ENCODE results near the gene ALG9. TPM values are rescaled to one million over a fixed set of nuclear protein-coding genes. Genes with fewer than 3 reads are reported as not detected.
"Not testable (repeated sequence)": the region's sequence is repeated elsewhere in the genome, so short reads cannot be mapped to it uniquely, and the experiment has no call there.

ALG9 gene
- total RNA-seq, 1 donor from 2014 or later, result 15.2 TPM

DNA sequence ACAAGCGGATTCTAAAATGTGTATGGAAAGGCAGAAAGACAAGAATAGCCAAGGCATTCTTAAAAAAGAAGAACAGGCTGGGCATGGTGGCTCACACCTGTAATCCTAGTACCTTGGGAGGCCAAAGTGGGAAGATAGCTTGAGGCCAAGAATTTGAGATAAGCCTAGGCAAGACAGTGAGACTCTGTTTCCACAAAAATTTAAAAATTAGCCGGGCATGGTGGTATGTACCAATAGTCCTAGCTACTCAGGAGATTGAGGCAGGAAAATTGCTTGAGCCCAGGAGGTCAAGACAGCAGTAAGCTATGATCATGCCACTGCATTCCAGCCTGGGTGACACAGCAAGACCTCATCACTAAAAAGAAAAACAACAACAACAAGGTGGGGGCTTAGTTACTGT, 59.2 kb downstream of the ALG9 start:
- ATAC-seq, result no peak
- intact Hi-C loops (cut with micrococcal nuclease), result no loop called here
- no peak for DNase-seq

DNA sequence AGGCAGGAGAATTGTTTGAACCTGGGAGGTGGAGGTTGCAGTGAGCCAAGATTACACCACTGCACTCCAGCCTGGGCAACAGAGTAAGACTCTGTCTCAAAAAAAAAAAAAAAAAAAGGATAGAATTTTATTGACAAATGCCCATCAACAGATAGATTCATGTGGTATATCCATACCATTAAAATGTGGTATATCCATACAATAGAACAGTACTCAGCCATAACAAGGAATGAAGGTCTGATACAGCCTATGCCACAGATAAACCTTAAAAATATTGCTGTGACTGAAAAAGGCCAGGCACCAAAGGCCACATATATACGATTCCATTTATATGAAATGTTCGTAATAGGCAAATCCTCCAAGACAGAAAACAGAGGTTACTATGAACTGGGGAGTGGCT, 59.9 kb downstream of the ALG9 start:
- intact Hi-C loops (cut with micrococcal nuclease), result no loop called here
- ATAC-seq (no peak), DNase-seq (no peak)

DNA sequence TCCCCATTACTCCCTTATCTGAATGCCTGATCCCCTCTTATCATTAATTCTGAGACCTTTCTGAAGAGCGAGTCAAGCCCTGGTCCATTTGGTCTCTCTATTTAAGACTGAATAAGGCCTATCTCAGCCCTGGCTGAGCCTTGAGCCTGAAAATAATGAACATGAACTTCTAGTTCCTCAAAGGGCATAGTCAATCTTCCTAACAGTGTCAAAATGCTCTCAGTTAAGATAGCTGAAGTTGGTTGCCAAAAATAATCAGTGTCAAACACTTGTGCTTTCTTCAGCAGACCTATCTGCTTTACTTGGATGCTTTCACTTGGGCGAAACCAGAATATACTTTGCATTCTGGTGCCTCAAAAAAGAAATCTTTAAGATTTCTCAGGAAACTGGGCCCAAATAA, 62.5 kb downstream of the ALG9 start:
- DNase-seq, result no peak
- intact Hi-C loops (cut with micrococcal nuclease), result no loop called here
- ATAC-seq, result peak; percentile 84

DNA sequence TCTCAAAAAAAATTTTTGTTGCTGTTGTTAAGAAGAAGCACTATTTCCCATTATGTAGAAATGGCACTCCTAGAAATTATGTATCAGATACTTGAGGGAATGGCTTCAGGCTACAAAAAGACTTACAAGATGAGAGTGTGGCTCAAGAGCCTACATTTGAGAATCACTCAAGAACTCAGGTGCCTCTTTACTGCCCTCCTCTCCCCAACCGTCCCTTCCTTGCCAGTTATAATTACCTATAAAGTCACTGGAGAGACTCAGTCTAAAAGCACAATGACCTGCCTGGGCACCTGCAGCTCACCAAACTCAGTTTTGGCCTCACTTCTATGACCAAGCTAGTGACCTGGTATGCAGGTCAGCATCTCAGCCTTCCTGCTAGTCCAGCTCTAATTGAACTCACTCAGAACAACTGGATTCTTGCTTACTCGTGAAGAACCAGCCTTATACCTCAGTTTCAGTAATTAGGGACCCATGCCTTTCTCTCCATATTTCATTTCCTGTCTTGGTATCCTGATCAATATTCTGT, 63.3 kb downstream of the ALG9 start:
- ATAC-seq, result no peak
- intact Hi-C loops (cut with micrococcal nuclease), result no loop called here

DNA sequence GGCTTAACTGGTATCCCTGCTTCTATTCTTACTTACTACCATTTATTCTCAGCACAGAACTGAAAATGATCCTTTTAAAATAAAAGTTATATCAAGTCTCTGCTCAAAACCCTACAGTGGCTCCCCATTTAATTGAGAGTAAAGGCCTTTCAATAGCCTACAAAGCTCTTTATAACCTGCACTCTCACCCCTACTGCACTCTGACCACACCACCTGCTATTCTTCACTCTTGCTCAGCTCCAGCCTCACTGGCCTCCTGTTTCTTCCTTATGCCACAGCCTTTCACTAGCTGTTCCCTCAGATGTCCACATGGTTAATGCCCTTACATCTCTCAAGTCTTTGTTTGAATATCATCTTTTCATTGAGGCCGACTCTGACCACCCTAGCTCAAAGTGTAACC, 64.3 kb downstream of the ALG9 start:
- DNase-seq, result no peak
- intact Hi-C loops (cut with micrococcal nuclease), result no loop called here
- ATAC-seq, result no peak

More for the DNA sequence above, 63.3 kb downstream of the ALG9 start:
- DNase-seq, result no peak

DNA sequence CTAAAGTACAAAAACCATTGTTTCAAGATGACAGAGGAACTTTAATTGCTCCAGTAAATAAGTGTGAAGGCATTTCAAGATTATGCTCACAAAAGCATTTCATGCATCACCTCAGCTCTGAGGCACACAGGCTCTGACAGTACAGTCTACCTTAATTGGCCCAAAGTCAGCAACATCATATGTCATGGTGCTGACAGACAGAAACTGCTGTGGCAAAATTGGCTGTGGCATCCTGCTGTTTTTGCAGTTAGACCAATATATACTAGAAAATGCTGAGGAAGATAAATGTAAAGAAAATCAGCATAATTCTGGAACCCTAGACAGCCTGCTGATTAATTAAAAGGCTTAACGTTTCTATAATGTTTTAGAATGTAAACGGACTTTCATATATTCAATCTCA, 70.2 kb downstream of the ALG9 start:
- intact Hi-C loops (cut with micrococcal nuclease), result no loop called here
- ATAC-seq (peak; percentile 70), DNase-seq (no peak)

DNA sequence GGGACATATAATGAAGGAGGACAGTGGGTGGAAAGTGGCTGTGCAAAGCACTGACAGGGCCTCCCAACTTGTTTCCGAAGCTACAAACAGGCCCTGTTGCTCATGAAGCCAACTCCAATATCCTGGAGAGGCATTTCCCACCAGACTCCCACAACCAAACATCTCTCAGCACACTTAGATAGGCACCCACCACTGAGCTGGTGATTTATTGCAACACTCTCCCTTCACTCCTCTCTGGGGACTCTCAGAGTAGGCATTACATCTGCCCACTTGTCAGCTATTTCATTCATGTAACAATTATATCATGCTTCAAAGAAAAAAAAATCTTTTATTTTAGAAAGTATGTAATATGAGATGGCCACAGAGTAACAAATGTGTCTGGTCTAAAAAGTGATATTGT, 73.1 kb downstream of the ALG9 start:
- ATAC-seq (no peak), DNase-seq (no peak)
- intact Hi-C loops (cut with micrococcal nuclease), result no loop called here

DNA sequence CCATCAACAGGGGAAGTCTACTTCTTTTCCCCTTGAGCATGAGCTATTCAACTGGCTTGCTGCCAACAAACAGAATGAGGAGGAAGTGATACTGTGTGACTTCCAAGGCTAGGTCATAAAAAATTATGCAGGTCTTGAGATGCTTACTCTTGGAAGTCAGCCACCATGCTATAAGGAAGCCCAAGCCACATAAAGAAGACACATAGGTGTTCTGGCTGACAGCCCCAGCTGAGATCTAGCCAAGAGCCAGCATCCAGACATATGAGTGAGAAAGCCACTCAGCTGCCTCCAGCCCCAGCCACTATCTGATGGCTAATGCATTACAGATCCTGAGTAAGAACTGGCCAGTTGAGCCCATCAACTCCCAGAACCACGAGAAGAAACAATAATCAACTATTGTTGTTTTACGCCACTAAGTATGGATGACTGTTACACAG, 74.2 kb downstream of the ALG9 start:
- peak; percentile 17 for ATAC-seq
- intact Hi-C loops (cut with micrococcal nuclease), result no loop called here
- DNase-seq, result no peak

DNA sequence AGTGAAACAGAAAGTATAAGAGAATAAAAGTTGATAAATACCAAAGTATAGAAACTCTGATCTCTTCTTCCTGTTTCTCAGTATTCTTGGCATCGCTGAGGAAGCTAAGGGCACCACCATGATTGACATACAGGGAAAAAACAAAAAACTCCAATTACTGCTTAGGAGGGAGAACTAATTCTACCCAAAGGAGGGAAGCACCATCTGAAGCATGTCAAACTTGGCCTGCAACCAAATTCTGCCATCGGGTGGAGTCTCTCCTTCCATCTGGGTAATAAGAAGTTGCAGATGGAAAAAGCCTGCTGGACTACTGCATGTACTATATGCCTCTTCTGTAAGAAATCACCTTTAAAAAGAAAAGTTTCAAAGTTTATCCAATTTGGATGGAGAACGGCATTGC, 74.7 kb downstream of the ALG9 start:
- no peak for ATAC-seq
- intact Hi-C loops (cut with micrococcal nuclease), result no loop called here
- DNase-seq, result no peak

DNA sequence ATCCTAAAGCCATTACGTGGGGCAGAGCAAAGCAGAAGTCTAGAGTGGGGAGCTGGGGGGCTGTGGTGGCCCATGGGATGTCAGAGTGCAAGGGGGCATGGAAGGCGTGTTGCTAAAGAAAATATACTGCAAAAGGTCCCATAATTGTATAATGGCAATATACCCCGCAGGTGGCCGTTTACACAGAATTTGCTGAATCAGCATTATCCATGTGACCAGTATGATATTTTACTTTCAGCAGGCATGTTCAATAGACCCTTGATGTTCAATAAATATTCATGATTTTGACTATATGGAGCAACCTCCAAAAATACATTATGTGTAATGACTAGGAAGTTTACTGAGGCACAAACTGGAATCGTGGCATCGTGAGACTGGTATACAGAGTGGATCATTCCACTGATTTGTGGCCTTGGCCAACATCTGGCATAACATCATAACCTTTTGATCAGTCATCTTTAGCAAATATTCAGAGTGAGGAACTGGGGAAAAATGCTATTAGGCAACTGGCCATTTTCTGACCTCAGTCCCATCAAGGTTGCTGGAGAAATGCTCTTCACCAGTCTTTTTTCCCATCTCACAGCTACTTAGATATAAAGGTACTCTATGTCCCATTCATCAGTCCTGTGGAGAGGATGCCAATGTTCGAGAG, 75.9 kb downstream of the ALG9 start:
- intact Hi-C loops (cut with micrococcal nuclease), result no loop called here
- ATAC-seq, result no peak
- DNase-seq, result no peak

DNA sequence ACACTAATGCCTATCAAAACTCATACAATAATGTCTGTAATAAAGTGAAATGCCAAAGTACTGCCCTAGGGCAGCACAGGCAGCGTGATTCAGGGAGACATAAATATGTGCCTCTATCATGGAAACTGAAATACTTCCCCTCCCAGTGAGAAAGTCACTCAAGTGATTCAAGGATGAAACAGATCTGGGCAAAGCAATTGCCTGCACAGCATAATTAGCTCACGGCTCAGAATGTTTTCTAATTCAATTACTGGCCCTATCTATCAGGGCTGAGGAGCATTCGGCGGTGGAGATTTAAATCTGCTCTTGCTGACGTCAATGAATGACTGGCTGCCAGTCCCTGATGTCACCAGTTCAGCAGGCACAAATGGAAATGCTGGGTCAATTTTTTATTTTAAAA, 77.5 kb downstream of the ALG9 start:
- peak; percentile 59 for ATAC-seq
- DNase-seq, result no peak
- intact Hi-C loops (cut with micrococcal nuclease), result no loop called here

DNA sequence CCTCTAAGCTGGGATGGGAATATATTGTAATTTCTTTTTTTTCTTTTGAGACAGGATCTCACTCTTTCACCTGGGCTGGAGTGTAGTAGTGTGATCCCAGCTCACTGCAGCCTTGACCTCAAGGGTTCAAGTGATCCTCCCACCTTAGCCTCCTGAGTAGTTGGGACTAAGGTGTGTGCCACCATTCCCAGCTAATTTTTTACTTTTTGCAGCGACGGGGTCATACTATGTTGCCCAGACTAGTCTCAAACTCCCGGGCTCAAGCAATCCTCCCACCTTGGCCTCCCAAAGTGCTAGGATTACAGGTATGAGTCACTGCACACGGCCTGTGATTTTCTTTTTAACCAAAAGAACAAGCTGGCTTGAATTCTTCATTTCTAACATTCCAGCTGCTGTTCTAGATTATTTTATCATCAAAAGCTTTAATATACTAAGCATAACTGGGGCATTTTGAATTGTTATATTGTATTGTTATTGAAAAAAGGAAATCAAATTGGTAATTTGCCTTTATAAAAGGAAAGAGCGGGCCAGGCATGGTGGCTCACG, 78.4 kb downstream of the ALG9 start:
- intact Hi-C loops (cut with micrococcal nuclease), result no loop called here
- no peak for ATAC-seq
- DNase-seq, result no peak

DNA sequence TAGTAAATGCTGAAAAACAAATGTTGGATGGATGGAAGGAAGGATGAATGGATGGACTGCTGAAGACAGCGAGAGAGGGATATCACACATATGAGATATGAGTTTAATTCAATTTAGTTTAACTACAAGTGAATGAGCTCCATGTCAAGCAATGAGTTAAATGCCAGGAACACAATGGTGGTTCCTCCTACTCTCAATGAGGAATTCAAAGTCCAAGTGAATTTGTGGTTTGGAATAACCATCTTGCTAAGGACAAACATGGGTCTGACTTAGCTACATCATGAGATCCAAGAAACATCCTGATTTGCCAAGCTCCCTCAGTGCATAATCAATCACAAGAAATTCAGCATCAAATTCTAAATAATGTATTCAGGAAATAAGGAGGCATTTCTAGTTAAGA, 79.1 kb downstream of the ALG9 start:
- DNase-seq, result no peak
- no peak for ATAC-seq
- intact Hi-C loops (cut with micrococcal nuclease), result no loop called here

DNA sequence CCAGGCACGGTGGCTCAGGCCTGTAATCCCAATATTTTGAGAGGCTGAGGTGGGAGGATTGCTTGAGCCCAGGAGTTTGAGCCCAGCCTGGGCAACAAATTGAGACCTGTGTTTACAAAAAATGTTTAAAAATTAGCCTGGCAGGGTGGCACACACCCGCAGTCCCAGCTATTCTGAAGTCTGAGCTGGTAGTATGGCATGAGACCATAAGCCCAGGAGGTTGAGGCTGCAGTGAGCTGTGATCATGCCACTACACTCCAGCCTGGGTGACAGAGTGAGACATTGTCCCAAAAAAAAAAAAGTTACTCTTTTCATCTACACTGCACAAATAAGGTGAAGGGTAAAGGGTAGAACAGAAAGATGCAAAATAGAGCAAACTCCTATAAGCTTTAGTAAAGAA, 82.9 kb downstream of the ALG9 start:
- intact Hi-C loops (cut with micrococcal nuclease), result no loop called here
- ATAC-seq (peak; percentile 4), DNase-seq (no peak)

DNA sequence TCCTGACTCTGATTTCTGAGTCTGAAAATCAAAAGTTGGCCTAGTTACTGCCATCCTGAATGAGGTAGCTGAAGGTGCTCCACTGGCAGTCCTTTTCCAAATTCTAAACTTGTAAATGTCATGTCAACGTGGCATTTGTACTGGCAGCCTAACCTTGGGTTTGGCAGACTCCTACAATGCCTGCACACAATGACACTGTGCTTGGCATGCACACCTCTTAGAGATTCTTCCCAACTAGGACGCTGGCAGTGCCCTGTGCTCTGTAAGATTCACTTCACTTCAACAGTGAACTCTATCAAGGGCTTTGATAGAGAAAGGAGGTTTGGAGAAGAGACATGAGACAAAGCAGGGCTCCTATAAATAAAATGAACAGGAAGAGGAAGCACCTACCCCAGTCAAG, 83.3 kb downstream of the ALG9 start:
- intact Hi-C loops (cut with micrococcal nuclease), result no loop called here
- ATAC-seq, result peak; percentile 93
- DNase-seq, result peak; percentile 75

DNA sequence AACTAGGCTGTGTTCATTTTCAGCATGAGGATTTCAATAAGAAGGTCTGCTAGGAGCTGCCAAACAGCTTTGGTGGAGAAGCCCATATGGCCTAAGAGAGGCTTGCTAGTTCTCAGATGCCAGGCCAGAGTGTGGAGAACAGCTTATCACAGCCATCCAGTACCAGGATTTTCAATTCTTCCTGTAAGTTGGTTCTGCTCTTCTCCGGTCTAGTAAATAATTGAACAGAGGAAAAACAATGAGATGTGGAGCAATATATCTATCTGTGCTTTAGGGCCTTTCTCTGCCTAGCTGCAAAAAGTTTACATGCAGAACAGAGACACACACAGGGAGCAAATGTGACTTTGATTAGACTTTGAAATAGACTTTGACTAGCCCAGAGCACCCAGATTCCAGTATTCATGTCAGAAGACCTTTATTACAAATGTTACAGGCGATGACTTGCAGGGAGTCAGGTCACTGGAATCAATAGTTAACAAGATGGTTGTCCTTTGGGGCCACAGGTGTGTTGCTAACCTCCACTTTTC, 85.4 kb downstream of the ALG9 start:
- ATAC-seq, result peak; percentile 68
- DNase-seq, result no peak
- intact Hi-C loops (cut with micrococcal nuclease), result no loop called here

DNA sequence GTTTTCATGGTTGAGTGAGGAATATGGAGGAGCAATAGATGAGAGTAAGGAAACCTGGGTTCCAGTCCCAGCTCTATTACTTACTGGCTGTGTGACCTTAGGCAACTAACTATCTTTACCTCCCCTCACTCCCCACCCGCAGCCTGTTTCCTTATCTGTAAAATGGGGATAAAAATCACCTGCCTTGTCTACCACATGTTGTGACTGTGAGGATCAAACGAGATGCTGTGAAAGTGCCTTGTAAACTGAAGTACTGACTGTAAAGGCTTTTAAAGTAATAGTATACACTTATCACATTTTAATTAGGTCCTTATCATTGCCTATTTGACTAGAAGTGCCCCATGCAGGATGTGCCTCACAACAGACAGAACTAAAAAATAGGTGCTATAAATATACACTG, 86.3 kb downstream of the ALG9 start:
- DNase-seq (no peak), ATAC-seq (peak; percentile 5)
- intact Hi-C loops (cut with micrococcal nuclease), result no loop called here

DNA sequence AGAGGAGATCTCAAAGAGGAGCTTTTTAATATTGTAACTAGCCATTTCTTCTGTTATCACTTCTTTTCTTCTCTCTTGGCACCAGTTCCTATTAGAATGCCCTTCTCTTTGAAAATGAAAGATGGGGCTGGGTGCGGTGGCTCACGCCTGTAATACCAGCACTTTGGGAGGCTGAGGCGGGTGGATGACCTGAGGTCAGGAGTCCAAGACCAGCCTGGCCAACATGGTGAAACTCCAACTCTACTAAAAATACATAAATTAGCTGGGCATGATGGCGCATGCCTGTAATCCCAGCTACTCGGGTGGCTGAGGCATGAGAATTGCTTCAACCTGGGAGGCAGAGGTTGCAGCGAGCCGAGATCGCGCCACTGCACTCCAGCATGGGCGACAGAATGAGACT, 87.1 kb downstream of the ALG9 start:
- DNase-seq; ATAC-seq; intact Hi-C loops (cut with micrococcal nuclease): not testable (repeated sequence)

DNA sequence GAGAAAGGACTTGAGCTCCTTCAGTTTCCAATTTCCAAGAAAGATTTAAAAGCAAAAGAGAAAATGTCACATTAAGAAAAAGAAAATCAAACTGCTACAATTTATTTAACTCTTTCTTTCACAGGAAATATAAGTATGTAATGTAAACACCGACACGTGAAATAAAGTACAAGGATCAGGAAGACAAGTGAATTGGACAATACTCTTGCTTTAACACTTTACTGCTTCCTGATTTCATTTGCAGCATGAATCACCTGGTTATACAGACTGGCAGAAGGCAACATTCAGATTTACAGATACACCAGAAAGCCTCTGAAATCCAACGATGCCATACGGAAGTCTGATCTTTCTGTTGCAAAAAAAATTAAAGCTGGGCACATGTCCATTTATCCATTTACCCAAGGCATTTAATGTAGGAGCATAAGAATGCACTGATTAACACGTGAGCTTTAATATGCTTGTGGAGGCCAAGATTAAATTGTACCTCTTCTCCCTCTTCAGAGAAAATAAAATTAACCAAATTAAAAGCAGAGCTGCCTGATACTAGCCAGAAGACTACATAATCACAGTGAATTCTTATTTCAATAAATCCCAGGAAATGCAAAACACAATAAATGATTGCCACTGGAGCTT, 89.2 kb downstream of the ALG9 start:
- ATAC-seq (no peak), DNase-seq (no peak)
- intact Hi-C loops (cut with micrococcal nuclease), result no loop called here

DNA sequence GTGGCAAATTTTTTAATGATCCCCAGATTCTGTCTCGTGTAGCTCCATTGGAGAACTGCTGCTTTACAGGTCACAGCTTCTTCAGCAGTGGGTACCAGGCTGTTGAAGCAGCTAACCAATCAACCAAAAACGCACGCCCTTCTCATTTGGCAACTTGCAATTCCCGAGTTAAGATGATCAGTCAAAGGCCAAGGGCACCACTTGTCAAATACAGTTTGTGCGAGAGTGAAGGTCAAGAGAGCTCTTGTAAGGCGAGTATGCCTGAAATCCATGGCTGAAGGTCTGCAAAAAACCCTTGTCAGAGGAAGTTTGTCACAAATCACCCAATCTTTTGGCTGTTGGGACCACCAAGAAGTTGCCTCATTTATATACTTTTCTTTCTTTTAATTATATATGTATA, 92.3 kb downstream of the ALG9 start:
- DNase-seq, result no peak
- intact Hi-C loops (cut with micrococcal nuclease), result no loop called here
- ATAC-seq, result no peak
